ENCODE measurements around the gene FRMPD4. TPM values are rescaled to one million over a fixed set of nuclear protein-coding genes. Genes with fewer than 3 reads are reported as not detected.

The FRMPD4 gene
- total RNA-seq, 1 experiment from 2014 or later: not detected

GRCh38 chrX:12770440-12770839, 632.2 kb downstream of the FRMPD4 start:
- no TSS peak for BruUV-seq (replicated peaks)
- Histone ChIP-seq H2AFZ (no peak overlapping the region), H3K36me3 (ENCODE audit: low read depth) (no peaks in the 10 kb centered on the region), H3K4me3 (no peak overlapping the region), H3K79me2 (ENCODE audit: low read depth) (no peaks in the 10 kb centered on the region), H3K4me1 (replicated peaks; ENCODE audit: insufficient read depth) (no peaks in the 10 kb centered on the region; the same call in 1 of the 2 replicates), H3K27me3 (ENCODE audit: insufficient read depth, low read depth) (no peaks in the 10 kb centered on the region), H3K9me3 (ENCODE audit: insufficient read depth, low read depth) (no peaks in the 10 kb centered on the region), H3F3A (ENCODE audit: insufficient read depth, low read depth) (no peaks in the 10 kb centered on the region), H3K27ac (no peak overlapping the region), H3K4me2 (no peak overlapping the region), H3K9me2 (ENCODE audit: insufficient read depth) (no peaks in the 10 kb centered on the region), H4K20me1 (ENCODE audit: insufficient read depth) (no peaks in the 10 kb centered on the region)
- ChIA-PET POLR2A (ENCODE audit: unreplicated experiment) (no interaction called here), CTCF (interaction anchor here (0.5 to 0.6 kb wide), 2 partner anchors 767 to 1028 kb away, joined by 3 to 4 read pairs; no protein-coding TSS in a partner anchor)
- intact Hi-C loops (cut with micrococcal nuclease; ENCODE audit: unreplicated experiment): loop anchor here (1.0 to 10.0 kb wide), 3 partner anchors 61 to 1236 kb away; no protein-coding TSS in a partner anchor
- TF ChIP-seq CTCF (conservative IDR thresholded peaks at IDR 0.05) (peak; percentile 75), EZH2 (IDR thresholded peaks at IDR 0.05; ENCODE audit: low read depth) (no peak)
- no peak for DNase-seq

- DNase-seq: peak in 1 of 2 experiments; percentile 31
- peak overlapping the region; percentile 42 for H3K4me2 ChIP-seq
- no peaks in the 10 kb centered on the region for H4K20me1 ChIP-seq (ENCODE audit: insufficient read depth)
- no peaks in the 10 kb centered on the region for H3K9me3 ChIP-seq (ENCODE audit: insufficient read depth, low read depth)
- no peak overlapping the region for H3K4me3 ChIP-seq
- CTCF ChIA-PET: interaction anchor here (0.6 kb wide), 2 partner anchors 64 to 174 kb away, joined by 4 to 14 read pairs; no protein-coding TSS in a partner anchor
- H3K36me3 ChIP-seq (ENCODE audit: low read depth): no peaks in the 10 kb centered on the region
- no peak overlapping the region for H3K27ac ChIP-seq
- no peak overlapping the region for H2AFZ ChIP-seq
- TF ChIP-seq CTCF (conservative IDR thresholded peaks at IDR 0.05) (peak; percentile 67), EZH2 (IDR thresholded peaks at IDR 0.05; ENCODE audit: low read depth) (no peak)
- no peaks in the 10 kb centered on the region for H3K9me2 ChIP-seq (ENCODE audit: insufficient read depth)
- H3K27me3 ChIP-seq (ENCODE audit: insufficient read depth, low read depth): no peaks in the 10 kb centered on the region
- no TSS peak for BruUV-seq (replicated peaks)
- no peaks in the 10 kb centered on the region for H3K79me2 ChIP-seq (ENCODE audit: low read depth)
- POLR2A ChIA-PET (ENCODE audit: unreplicated experiment): no interaction called here
- no peaks in the 10 kb centered on the region; the same call in 1 of the 2 replicates for H3K4me1 ChIP-seq (replicated peaks; ENCODE audit: insufficient read depth)
- intact Hi-C loops (cut with micrococcal nuclease; ENCODE audit: unreplicated experiment): loop anchor here (2.0 to 10.0 kb wide), 2 partner anchors 69 to 1237 kb away; no protein-coding TSS in a partner anchor
- no peaks in the 10 kb centered on the region for H3F3A ChIP-seq (ENCODE audit: insufficient read depth, low read depth)
Observed at GRCh38 chrX:12771445-12772069, 633.3 kb downstream of the FRMPD4 start.

Measured in PC-9 (cell line).